ENCODE results near the gene GPC6.
A peak's percentile ranks its signal among the peaks of the same experiment; 100 is the strongest.
"Not testable (repeated sequence)": the region's sequence is repeated elsewhere in the genome, so short reads cannot be mapped to it uniquely, and the experiment has no call there.

GPC6 gene

GRCh38 chr13:94188201-94188854 is 961.7 kb downstream of the GPC6 start:
- DNase-seq, result no peak

- peak; percentile 52 for DNase-seq
These were observed 965.9 kb downstream of the GPC6 start for GRCh38 chr13:94192431-94192975.

GRCh38 chr13:94195715-94196114 is 969.1 kb downstream of the GPC6 start:
- DNase-seq, result no peak

GRCh38 chr13:94196413-94196812 is 969.8 kb downstream of the GPC6 start:
- DNase-seq, result no peak

- DNase-seq, result no peak
These were observed 972.1 kb downstream of the GPC6 start for GRCh38 chr13:94198681-94199080.

- DNase-seq, result no peak
These were observed 972.5 kb downstream of the GPC6 start for GRCh38 chr13:94199135-94199534.

GRCh38 chr13:94201022-94201421 is 974.4 kb downstream of the GPC6 start:
- DNase-seq, result no peak

GRCh38 chr13:94204163-94204562 is 977.6 kb downstream of the GPC6 start:
- no peak for DNase-seq

- DNase-seq, result no peak
These were observed 978.3 kb downstream of the GPC6 start for GRCh38 chr13:94204946-94205345.

- DNase-seq, result no peak
These were observed 979.3 kb downstream of the GPC6 start for GRCh38 chr13:94205896-94206295.

GRCh38 chr13:94209117-94209516 is 982.5 kb downstream of the GPC6 start:
- DNase-seq, result peak; percentile 69

- not testable (repeated sequence) for DNase-seq
These were observed 983.3 kb downstream of the GPC6 start for GRCh38 chr13:94209913-94210312.

GRCh38 chr13:94210816-94211215 is 984.2 kb downstream of the GPC6 start:
- no peak for DNase-seq

- DNase-seq, result no peak
These were observed 985.6 kb downstream of the GPC6 start for GRCh38 chr13:94212196-94212595.

- DNase-seq, result no peak
These were observed 987.5 kb downstream of the GPC6 start for GRCh38 chr13:94214121-94214520.

GRCh38 chr13:94214975-94215374 is 988.4 kb downstream of the GPC6 start:
- no peak for DNase-seq

GRCh38 chr13:94216476-94216875 is 989.9 kb downstream of the GPC6 start:
- no peak for DNase-seq

- no peak for DNase-seq
These were observed 990.8 kb downstream of the GPC6 start for GRCh38 chr13:94217370-94217769.

- no peak for DNase-seq
These were observed 991.9 kb downstream of the GPC6 start for GRCh38 chr13:94218537-94218936.

- DNase-seq, result no peak
These were observed 992.3 kb downstream of the GPC6 start for GRCh38 chr13:94218951-94219350.

GRCh38 chr13:94224670-94225069 is 998.1 kb downstream of the GPC6 start:
- peak; percentile 18 for DNase-seq

- no peak for DNase-seq
These were observed 1000.8 kb downstream of the GPC6 start for GRCh38 chr13:94227255-94227879.

GRCh38 chr13:94228763-94229162 is 1002.2 kb downstream of the GPC6 start:
- DNase-seq, result no peak

- DNase-seq, result no peak
These were observed 1005.7 kb downstream of the GPC6 start for GRCh38 chr13:94232161-94232950.

Data from NCI-H526 treated with DMSO at 0.1 percent for 48 hours (cell line).